ENCODE measurements around the gene MERTK.

MERTK gene

DNA sequence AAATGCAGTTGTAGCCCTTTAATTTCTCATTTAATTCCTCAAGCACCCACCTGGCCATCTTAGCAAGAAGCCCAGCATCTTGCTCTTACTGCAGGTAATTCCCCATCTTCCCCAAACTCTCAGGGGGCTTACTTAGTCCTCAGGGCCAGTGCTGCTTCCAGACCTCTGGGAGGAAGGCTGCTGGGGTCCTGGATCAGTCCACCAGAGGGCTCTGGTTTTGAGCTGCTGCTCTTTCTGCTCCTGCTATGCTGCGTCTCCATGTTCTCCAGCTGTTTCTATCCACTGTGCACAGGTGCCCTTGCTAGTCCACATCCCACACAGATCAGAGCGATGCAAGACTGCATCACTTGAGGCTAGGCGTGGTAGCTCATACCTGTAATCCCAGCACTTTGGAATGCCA lies 122.2 kb downstream of the MERTK start:
- H3K4me1 Mint-ChIP-seq (ENCODE audit: low read depth) = no peaks in the 10 kb centered on the region
- peaks cover 3% of the 10 kb centered on the region for H3K27me3 Mint-ChIP-seq
- no peaks in the 10 kb centered on the region for H3K9me3 Mint-ChIP-seq (ENCODE audit: low read depth)
- no peak overlapping the region for H3K27ac Mint-ChIP-seq
- H3K4me3 Mint-ChIP-seq = no peak overlapping the region
- no peaks in the 10 kb centered on the region for H3K36me3 Mint-ChIP-seq

GRCh38 chr2:112021290-112021689 lies 122.9 kb downstream of the MERTK start:
- Mint-ChIP-seq H3K9me3 (ENCODE audit: low read depth) (no peaks in the 10 kb centered on the region), H3K27ac (no peak overlapping the region), H3K27me3 (peaks cover 3% of the 10 kb centered on the region), H3K4me1 (ENCODE audit: low read depth) (no peaks in the 10 kb centered on the region), H3K4me3 (no peak overlapping the region), H3K36me3 (no peaks in the 10 kb centered on the region)

DNA sequence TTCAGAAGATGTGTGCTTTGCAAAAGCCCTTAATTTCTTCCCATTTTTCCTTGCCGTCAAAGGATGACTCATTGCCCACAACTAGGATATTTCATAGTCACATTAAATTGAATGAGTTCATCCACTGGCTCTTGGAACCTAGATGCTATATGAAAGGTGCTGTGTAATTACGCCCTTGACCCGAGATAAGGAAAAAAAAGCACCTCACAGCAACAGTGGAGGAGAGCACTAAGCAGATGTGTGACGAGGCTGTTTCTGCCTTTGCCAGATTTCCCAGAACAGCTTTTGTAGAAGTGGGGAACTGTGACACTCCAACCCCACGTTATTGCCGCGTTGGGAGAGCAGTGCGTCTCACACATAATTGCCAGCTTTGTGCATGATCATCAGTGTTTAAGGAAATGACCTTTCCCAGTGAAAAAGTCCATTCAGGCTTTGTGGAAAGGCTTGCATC lies 123.4 kb downstream of the MERTK start:
- Mint-ChIP-seq H3K27me3 (peaks cover 3% of the 10 kb centered on the region), H3K27ac (no peak overlapping the region), H3K4me3 (no peak overlapping the region), H3K9me3 (ENCODE audit: low read depth) (no peaks in the 10 kb centered on the region), H3K36me3 (no peaks in the 10 kb centered on the region), H3K4me1 (ENCODE audit: low read depth) (no peaks in the 10 kb centered on the region)

DNA sequence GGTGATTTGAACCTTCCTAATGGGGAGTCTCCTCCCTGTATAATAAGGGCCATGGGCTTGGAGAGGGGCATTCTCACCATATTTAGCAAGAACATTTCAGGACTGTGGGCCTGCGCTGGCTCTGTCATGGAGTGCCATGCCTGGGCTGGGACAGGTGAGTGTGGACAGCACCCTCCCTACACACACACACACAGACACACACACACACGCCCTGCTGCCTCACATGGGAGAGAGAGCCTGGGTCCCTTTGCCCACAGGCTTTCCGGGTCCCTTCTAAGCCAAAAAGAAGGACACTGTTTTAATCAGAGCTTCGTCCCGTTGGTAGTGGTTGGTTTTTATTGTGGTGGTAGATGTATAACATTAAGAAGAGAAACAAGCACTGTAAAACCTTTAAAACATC lies 125.3 kb downstream of the MERTK start:
- H3K27ac Mint-ChIP-seq = no peak overlapping the region
- no peaks in the 10 kb centered on the region for H3K9me3 Mint-ChIP-seq (ENCODE audit: low read depth)
- H3K36me3 Mint-ChIP-seq = no peaks in the 10 kb centered on the region
- H3K4me3 Mint-ChIP-seq = no peak overlapping the region
- H3K27me3 Mint-ChIP-seq = no peaks in the 10 kb centered on the region
- H3K4me1 Mint-ChIP-seq (ENCODE audit: low read depth) = no peaks in the 10 kb centered on the region

DNA sequence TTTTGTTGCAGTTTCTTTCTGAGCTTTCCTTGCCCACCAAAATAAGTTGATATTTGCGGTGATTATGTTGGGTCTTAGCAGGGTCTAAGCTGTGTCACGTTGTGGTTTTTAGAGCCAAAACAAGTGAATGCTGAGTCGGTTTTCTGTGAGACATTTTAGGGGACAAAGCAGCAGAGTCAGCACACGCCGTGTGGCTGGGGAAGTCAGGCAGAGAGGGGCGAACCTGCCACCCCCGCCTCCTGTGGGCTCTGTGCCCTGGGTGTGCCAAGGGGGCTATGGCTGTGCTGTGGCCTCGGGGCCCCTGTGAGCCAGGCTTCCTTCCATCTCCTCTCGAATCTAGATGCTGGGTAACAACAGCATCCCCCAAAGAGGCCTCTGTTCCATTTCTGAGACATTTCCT lies 125.8 kb downstream of the MERTK start:
- H3K4me3 Mint-ChIP-seq = no peak overlapping the region
- no peak overlapping the region for H3K27ac Mint-ChIP-seq
- H3K4me1 Mint-ChIP-seq (ENCODE audit: low read depth) = no peaks in the 10 kb centered on the region
- no peaks in the 10 kb centered on the region for H3K36me3 Mint-ChIP-seq
- H3K9me3 Mint-ChIP-seq (ENCODE audit: low read depth) = no peaks in the 10 kb centered on the region
- H3K27me3 Mint-ChIP-seq = peaks cover under 1% of the 10 kb centered on the region

DNA sequence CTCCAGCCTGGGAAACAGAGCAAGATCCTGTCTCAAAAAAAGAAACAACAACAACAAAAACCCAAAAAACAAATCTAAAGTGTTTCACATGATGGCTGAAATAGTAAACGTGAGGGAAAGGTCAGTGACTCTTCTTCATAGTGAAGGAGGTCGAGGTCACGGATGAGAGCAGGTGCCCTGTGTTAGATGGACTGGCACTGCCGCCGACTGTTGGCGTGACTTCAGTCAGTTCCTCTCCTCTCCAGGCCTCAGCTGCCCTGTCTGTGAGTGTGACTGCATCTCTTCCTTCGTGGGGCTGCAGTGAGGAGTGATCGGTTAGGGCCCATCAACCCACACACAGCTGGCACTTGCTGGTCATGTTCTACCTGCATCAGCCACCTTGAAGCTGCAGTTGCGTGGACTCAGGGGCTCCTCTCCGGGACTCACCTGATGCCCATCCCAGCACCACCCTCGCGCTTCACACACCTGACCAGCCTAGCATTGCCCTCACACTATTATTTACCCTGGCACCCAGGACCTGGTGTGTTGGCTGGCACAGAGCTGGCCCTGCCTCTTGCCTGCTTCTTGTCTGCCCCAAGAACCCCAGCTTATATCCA lies 126.6 kb downstream of the MERTK start:
- Mint-ChIP-seq H3K27ac (no peak overlapping the region), H3K27me3 (peaks cover 2% of the 10 kb centered on the region), H3K9me3 (ENCODE audit: low read depth) (no peaks in the 10 kb centered on the region), H3K36me3 (no peaks in the 10 kb centered on the region), H3K4me3 (no peak overlapping the region), H3K4me1 (ENCODE audit: low read depth) (no peaks in the 10 kb centered on the region)

- no peaks in the 10 kb centered on the region for H3K36me3 Mint-ChIP-seq
- H3K4me1 Mint-ChIP-seq (ENCODE audit: low read depth) = no peaks in the 10 kb centered on the region
- H3K27me3 Mint-ChIP-seq = peaks cover 2% of the 10 kb centered on the region
- H3K27ac Mint-ChIP-seq = no peak overlapping the region
- H3K4me3 Mint-ChIP-seq = no peak overlapping the region
- no peaks in the 10 kb centered on the region for H3K9me3 Mint-ChIP-seq (ENCODE audit: low read depth)
Measured at GRCh38 chr2:112026509-112026908, 128.1 kb downstream of the MERTK start.

DNA sequence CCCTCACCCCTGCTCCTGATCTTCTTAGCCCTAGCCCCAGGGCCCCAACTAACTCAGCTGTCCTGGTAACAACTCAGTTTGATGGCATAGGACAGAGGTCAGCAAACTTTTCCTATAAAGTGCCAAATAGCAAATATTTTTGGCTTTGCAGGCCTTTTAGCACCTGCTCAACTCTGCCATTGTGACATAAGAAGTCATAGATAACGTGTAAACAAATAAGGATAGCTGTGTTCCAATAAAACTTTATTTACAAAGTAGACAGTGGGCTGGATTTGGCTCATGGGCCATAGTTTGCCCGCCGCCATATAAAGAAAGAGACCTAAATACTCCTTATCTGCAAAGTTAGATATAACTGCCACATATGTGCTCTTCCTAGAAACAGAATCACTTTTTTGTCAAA lies 129.4 kb downstream of the MERTK start:
- no peaks in the 10 kb centered on the region for H3K9me3 Mint-ChIP-seq (ENCODE audit: low read depth)
- H3K27ac Mint-ChIP-seq = no peak overlapping the region
- H3K27me3 Mint-ChIP-seq = peaks cover 5% of the 10 kb centered on the region
- no peaks in the 10 kb centered on the region for H3K36me3 Mint-ChIP-seq
- H3K4me3 Mint-ChIP-seq = no peak overlapping the region
- no peaks in the 10 kb centered on the region for H3K4me1 Mint-ChIP-seq (ENCODE audit: low read depth)

- H3K9me3 Mint-ChIP-seq (ENCODE audit: low read depth) = no peaks in the 10 kb centered on the region
- H3K4me1 Mint-ChIP-seq (ENCODE audit: low read depth) = no peaks in the 10 kb centered on the region
- no peak overlapping the region for H3K4me3 Mint-ChIP-seq
- peaks cover 7% of the 10 kb centered on the region for H3K27me3 Mint-ChIP-seq
- H3K27ac Mint-ChIP-seq = no peak overlapping the region
- H3K36me3 Mint-ChIP-seq = no peaks in the 10 kb centered on the region
Measured at GRCh38 chr2:112029164-112029563, 130.8 kb downstream of the MERTK start.

DNA sequence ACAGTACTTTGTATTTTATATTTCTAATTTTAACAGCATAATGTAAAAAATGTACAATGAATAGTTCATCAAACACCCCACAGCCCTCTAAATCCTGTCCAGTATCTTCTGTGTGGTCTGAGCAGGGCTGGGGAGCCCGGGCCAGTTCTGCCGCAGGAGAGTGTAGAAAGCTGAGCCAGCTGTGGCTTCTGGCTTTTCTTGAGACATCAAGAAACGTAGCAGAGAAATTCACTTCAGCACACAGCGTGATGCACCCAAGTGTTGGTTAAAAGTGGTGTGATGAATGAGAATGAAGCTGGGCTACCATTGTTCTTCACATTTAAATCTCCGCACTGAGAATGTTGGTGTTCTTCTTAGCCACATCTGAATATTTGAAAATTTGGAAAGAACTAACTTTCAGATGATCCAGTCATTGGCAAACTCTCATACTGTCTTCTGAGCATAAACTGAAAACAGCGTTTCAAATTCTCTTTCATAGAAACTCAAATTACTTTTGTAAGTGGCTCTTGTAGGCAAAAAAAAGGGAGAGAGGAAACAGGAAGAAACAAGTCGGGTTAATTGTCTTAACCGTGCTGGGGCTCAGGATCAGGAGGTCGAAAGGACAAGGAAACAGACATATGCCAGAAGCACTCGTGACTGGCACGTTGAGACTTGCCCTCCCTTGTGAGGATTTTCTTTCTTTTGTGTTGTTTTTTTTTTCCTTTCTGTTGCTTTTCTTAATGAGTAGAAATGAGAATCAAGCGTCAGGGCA lies 133.2 kb downstream of the MERTK start:
- no peaks in the 10 kb centered on the region for H3K9me3 Mint-ChIP-seq (ENCODE audit: low read depth)
- no peak overlapping the region for H3K27ac Mint-ChIP-seq
- peaks cover 7% of the 10 kb centered on the region for H3K27me3 Mint-ChIP-seq
- no peak overlapping the region for H3K4me3 Mint-ChIP-seq
- no peaks in the 10 kb centered on the region for H3K36me3 Mint-ChIP-seq
- no peaks in the 10 kb centered on the region for H3K4me1 Mint-ChIP-seq (ENCODE audit: low read depth)

GRCh38 chr2:112032224-112032586 lies 133.8 kb downstream of the MERTK start:
- Mint-ChIP-seq H3K36me3 (no peaks in the 10 kb centered on the region), H3K4me3 (no peak overlapping the region), H3K27me3 (peaks cover 7% of the 10 kb centered on the region), H3K9me3 (ENCODE audit: low read depth) (no peaks in the 10 kb centered on the region), H3K27ac (no peak overlapping the region), H3K4me1 (ENCODE audit: low read depth) (no peaks in the 10 kb centered on the region)

GRCh38 chr2:112032689-112033465 lies 134.5 kb downstream of the MERTK start:
- Mint-ChIP-seq H3K27me3 (peaks cover 7% of the 10 kb centered on the region), H3K27ac (no peak overlapping the region), H3K36me3 (no peaks in the 10 kb centered on the region), H3K9me3 (ENCODE audit: low read depth) (no peaks in the 10 kb centered on the region), H3K4me3 (no peak overlapping the region), H3K4me1 (ENCODE audit: low read depth) (no peaks in the 10 kb centered on the region)

DNA sequence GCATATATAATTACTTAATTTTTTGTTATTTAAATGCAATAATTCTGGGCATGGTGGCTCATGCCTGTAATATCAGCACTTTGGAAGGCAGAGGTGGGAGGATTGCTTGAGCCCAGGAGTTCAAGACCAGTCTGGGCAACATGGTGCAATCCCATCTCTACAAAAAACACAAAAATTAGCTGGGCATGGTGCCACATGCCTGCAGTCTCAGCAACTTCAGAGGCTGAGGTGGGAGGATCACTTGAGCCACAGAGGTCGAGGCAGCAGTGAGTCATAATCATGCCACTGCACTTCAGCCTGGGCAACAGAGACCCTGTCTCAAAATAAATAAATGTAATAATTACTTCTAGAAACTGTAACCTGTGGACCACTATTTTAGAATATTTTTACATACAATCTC lies 135.2 kb downstream of the MERTK start:
- Mint-ChIP-seq H3K27me3 (peaks cover 7% of the 10 kb centered on the region), H3K4me3 (no peak overlapping the region), H3K27ac (no peak overlapping the region), H3K4me1 (ENCODE audit: low read depth) (no peaks in the 10 kb centered on the region), H3K36me3 (peaks cover 3% of the 10 kb centered on the region), H3K9me3 (ENCODE audit: low read depth) (no peaks in the 10 kb centered on the region)

- H3K4me3 Mint-ChIP-seq = no peak overlapping the region
- no peak overlapping the region for H3K27ac Mint-ChIP-seq
- H3K27me3 Mint-ChIP-seq = peaks cover 5% of the 10 kb centered on the region
- no peaks in the 10 kb centered on the region for H3K4me1 Mint-ChIP-seq (ENCODE audit: low read depth)
- no peaks in the 10 kb centered on the region for H3K9me3 Mint-ChIP-seq (ENCODE audit: low read depth)
- H3K36me3 Mint-ChIP-seq = peaks cover 3% of the 10 kb centered on the region
Measured at GRCh38 chr2:112034924-112035323, 136.5 kb downstream of the MERTK start.

- Mint-ChIP-seq H3K27me3 (peaks cover 5% of the 10 kb centered on the region), H3K4me3 (no peak overlapping the region), H3K27ac (no peak overlapping the region), H3K9me3 (ENCODE audit: low read depth) (no peaks in the 10 kb centered on the region), H3K4me1 (ENCODE audit: low read depth) (no peaks in the 10 kb centered on the region), H3K36me3 (peaks cover 3% of the 10 kb centered on the region)
Measured at GRCh38 chr2:112035786-112036185, 137.4 kb downstream of the MERTK start.

All from activated naive CD8-positive, alpha-beta T cell (primary cell).